Activated T-helper 2 cell treated with anti-CD3 and anti-CD28 coated beads, Interferon-gamma antibody, Interleukin-2, Interleukin-4, amounts not matched to agents 10 μg/mL and 5 μg/mL and 100 μg/mL, durations not matched to agents 14 hours and 24 hours and 36 hours (primary cell): ENCODE results near the gene SNAI3. TPM values are rescaled to one million over a fixed set of nuclear protein-coding genes. Genes with fewer than 3 reads are reported as not detected.

Source experiments
- DNase-seq: peaks from one replicate; pipeline ENCODE4 v3.0.0; 2021; ENCODE audit warnings: low spot score
- H3K27ac Mint-ChIP-seq: one replicate; pipeline ENCODE4 v1.8.0; 2021; ENCODE audit warnings: mixed read lengths
- H3K27me3 Mint-ChIP-seq: one replicate; pipeline ENCODE4 v1.8.0; 2021; ENCODE audit warnings: low read depth, mixed read lengths
- H3K36me3 Mint-ChIP-seq: one replicate; pipeline ENCODE4 v1.8.0; 2021; ENCODE audit warnings: low read depth, mixed read lengths
- H3K4me1 Mint-ChIP-seq: one replicate; pipeline ENCODE4 v1.8.0; 2021; ENCODE audit warnings: low read depth, mixed read lengths
- H3K4me3 Mint-ChIP-seq: one replicate; pipeline ENCODE4 v1.8.0; 2021; ENCODE audit warnings: low read depth, mild to moderate bottlenecking, moderate library complexity, mixed read lengths
- H3K9me3 Mint-ChIP-seq: one replicate; pipeline ENCODE4 v1.8.0; 2021; ENCODE audit warnings: mixed read lengths
- intact Hi-C: fragments of 100-400 bp; cut with micrococcal nuclease; formaldehyde crosslinking; loops from one replicate; pipeline ENCODE4 v1.15.1; 2023
- total RNA-seq: library from RNA; stranded (reverse); gene quantifications from 2 replicates; pipeline ENCODE4 v1.2.3, GENCODE V29; 2022

SNAI3 gene
- total RNA-seq, 1 donor from 2014 or later: 2.0 TPM

DNA sequence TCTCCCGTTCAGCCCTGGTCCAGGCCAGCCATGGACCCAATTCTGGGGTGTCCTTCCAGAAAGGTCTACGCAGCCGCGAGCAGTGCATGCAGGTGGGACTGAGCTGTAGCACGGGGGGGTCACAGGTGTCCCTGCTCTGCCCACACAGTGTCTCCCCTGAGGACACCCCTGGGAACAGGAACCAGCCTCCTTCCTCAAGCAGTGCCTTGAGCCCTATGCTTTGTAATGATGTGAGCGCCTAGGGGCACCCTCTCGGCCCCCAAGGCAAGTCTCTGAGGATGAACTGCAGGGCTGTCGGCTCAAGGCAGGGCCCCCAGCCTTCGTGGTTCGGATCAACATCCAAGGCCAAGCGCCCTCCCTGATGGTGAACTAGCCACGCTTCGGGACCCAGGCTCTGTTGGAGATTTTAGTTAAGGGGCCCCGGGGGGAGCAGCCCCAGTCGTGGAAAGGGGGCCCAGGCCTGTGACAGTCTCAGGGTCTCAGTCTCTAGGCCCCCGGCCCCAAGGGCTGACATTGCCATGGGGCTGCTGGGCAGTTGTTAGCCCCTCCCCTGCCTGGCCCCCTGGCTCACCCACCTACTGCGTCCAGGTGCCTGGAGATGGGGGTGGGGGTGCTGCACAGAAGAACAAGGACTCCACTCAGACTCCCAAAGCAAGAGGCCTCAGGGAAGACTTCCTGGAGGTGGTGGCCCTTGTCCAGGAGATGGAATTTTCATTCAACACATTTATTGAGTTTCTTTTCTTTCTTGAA, 45.6 kb downstream of the SNAI3 start:
- Mint-ChIP-seq H3K36me3 (peaks cover 22% of the 10 kb centered on the region), H3K9me3 (no peaks in the 10 kb centered on the region), H3K27ac (no peak overlapping the region), H3K4me1 (peaks cover 18% of the 10 kb centered on the region), H3K4me3 (no peak overlapping the region), H3K27me3 (peaks cover 20% of the 10 kb centered on the region)
- intact Hi-C loops: no loop called here
- DNase-seq: no peak

GRCh38 chr16:88640039-88640495, 46.2 kb downstream of the SNAI3 start:
- H3K4me3 Mint-ChIP-seq: no peak overlapping the region
- H3K36me3 Mint-ChIP-seq: peaks cover 18% of the 10 kb centered on the region
- H3K9me3 Mint-ChIP-seq: no peaks in the 10 kb centered on the region
- H3K27me3 Mint-ChIP-seq: peaks cover 20% of the 10 kb centered on the region
- H3K27ac Mint-ChIP-seq: no peak overlapping the region
- H3K4me1 Mint-ChIP-seq: peaks cover 20% of the 10 kb centered on the region
- intact Hi-C loops: no loop called here
- no peak for DNase-seq

- no peak overlapping the region for H3K4me3 Mint-ChIP-seq
- no peaks in the 10 kb centered on the region for H3K9me3 Mint-ChIP-seq
- no peak overlapping the region for H3K27ac Mint-ChIP-seq
- intact Hi-C loops: no loop called here
- H3K36me3 Mint-ChIP-seq: peaks cover 15% of the 10 kb centered on the region
- peaks cover 20% of the 10 kb centered on the region for H3K4me1 Mint-ChIP-seq
- peaks cover 20% of the 10 kb centered on the region for H3K27me3 Mint-ChIP-seq
- no peak for DNase-seq
These were observed 46.9 kb downstream of the SNAI3 start for GRCh38 chr16:88639231-88640038.

- Mint-ChIP-seq H3K4me3 (no peak within 1 kb of the TSS), H3K27ac (no peak within 1 kb of the TSS), H3K9me3 (no peaks in the 10 kb centered on the region), H3K4me1 (peaks cover 20% of the 10 kb centered on the region), H3K36me3 (peaks cover 13% of the 10 kb centered on the region), H3K27me3 (peaks cover 20% of the 10 kb centered on the region)
- DNase-seq: no peak
- intact Hi-C loops: no loop called here
These were observed 47.7 kb downstream of the SNAI3 start, which contains the start of gene IL17C for GRCh38 chr16:88638323-88639230. Gene IL17C (plus strand): TSS chr16:88638572. CDS start chr16:88638642, 70 bp downstream.

GRCh38 chr16:88636488-88637265, 49.6 kb downstream of the SNAI3 start:
- Mint-ChIP-seq H3K27me3 (peaks cover 20% of the 10 kb centered on the region), H3K4me3 (peak overlapping the region; percentile 37), H3K9me3 (no peaks in the 10 kb centered on the region), H3K36me3 (peaks cover 15% of the 10 kb centered on the region), H3K27ac (no peak overlapping the region), H3K4me1 (peaks cover 20% of the 10 kb centered on the region)
- DNase-seq: no peak
- intact Hi-C loops: no loop called here

GRCh38 chr16:88635671-88636319, 50.5 kb downstream of the SNAI3 start:
- Mint-ChIP-seq H3K9me3 (no peaks in the 10 kb centered on the region), H3K27me3 (peaks cover 20% of the 10 kb centered on the region), H3K27ac (no peak overlapping the region), H3K4me1 (peaks cover 20% of the 10 kb centered on the region), H3K4me3 (peak overlapping the region; percentile 60), H3K36me3 (peaks cover 23% of the 10 kb centered on the region)
- no peak for DNase-seq
- intact Hi-C loops: no loop called here

DNA sequence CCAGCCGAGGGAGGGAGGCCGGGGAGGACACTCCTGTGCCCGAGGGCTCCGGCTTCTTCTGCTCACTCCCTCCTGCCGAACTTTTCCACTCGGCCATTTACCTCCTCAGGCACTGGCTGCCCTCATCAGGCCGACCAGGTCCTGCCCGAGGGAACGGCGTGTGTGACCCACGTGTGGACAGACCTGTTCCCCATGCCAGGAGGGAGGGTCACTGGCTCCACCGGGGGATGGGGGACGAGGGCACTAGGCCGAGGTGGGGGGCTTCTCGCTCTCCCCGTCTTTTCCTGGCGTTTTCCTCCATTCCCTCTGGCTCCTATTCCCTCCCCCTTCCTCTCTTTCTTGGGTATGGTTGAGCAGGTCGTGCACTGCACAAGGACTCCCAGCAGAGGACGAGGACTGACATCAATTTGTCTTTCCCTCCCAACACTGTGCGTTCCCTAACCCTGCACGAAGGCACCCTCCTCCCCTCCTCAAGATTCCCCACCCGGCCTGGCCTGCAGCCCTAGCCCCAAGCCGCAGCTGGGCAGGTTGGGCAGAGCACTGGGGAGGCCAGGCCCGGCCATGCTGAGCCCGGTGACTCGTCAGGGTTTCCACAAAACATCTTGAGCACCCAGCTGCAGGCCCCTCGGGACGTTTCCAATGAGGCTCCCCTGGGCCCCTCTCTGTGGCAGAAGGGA, 51.2 kb downstream of the SNAI3 start:
- H3K4me1 Mint-ChIP-seq: peaks cover 19% of the 10 kb centered on the region
- H3K27me3 Mint-ChIP-seq: peaks cover 14% of the 10 kb centered on the region
- H3K36me3 Mint-ChIP-seq: peaks cover 23% of the 10 kb centered on the region
- H3K27ac Mint-ChIP-seq: no peak overlapping the region
- H3K4me3 Mint-ChIP-seq: peak overlapping the region; percentile 63
- intact Hi-C loops: no loop called here
- no peak for DNase-seq
- H3K9me3 Mint-ChIP-seq: no peaks in the 10 kb centered on the region

GRCh38 chr16:88634141-88634993, 51.9 kb downstream of the SNAI3 start:
- intact Hi-C loops: no loop called here
- Mint-ChIP-seq H3K4me3 (peak overlapping the region; percentile 67), H3K4me1 (peaks cover 17% of the 10 kb centered on the region), H3K27ac (no peak overlapping the region), H3K36me3 (peaks cover 23% of the 10 kb centered on the region), H3K9me3 (no peaks in the 10 kb centered on the region), H3K27me3 (peaks cover 11% of the 10 kb centered on the region)
- peak; percentile 60 for DNase-seq

- intact Hi-C loops: no loop called here
These were observed 52.6 kb downstream of the SNAI3 start for GRCh38 chr16:88633684-88634140.

GRCh38 chr16:88632587-88632930, 53.7 kb downstream of the SNAI3 start:
- H3K9me3 Mint-ChIP-seq: no peaks in the 10 kb centered on the region
- peaks cover 12% of the 10 kb centered on the region for H3K4me1 Mint-ChIP-seq
- peaks cover 34% of the 10 kb centered on the region for H3K36me3 Mint-ChIP-seq
- DNase-seq: no peak
- intact Hi-C loops: no loop called here
- no peak overlapping the region for H3K27ac Mint-ChIP-seq
- no peak overlapping the region for H3K4me3 Mint-ChIP-seq
- peaks cover 5% of the 10 kb centered on the region for H3K27me3 Mint-ChIP-seq

More at GRCh38 chr16:88633684-88634140, 52.6 kb downstream of the SNAI3 start:
- DNase-seq: no peak
- peaks cover 17% of the 10 kb centered on the region for H3K4me1 Mint-ChIP-seq
- no peaks in the 10 kb centered on the region for H3K9me3 Mint-ChIP-seq
- peak overlapping the region; percentile 67 for H3K4me3 Mint-ChIP-seq
- peak overlapping the region; percentile 28 for H3K27ac Mint-ChIP-seq
- peaks cover 11% of the 10 kb centered on the region for H3K27me3 Mint-ChIP-seq
- peaks cover 25% of the 10 kb centered on the region for H3K36me3 Mint-ChIP-seq
